HEK293T (cell line): ENCODE results near the gene RAB3A.

Experiments used
- ARNT ChIP-seq: fragments of 450-650 bp; IDR thresholded peaks from 2 replicates; pipeline ENCODE4 v1.6.1; 2017; ENCODE audit warnings: mild to moderate bottlenecking
- BHLHE40 ChIP-seq: fragments of 450-650 bp; IDR thresholded peaks from 2 replicates; pipeline ENCODE4 v1.6.1; 2016; ENCODE audit warnings: mild to moderate bottlenecking, moderate library complexity, borderline replicate concordance
- FOXK2 ChIP-seq: fragments of 450-650 bp; IDR thresholded peaks from 2 replicates; pipeline ENCODE4 v1.6.1; 2016; ENCODE audit warnings: mild to moderate bottlenecking
- FOXM1 ChIP-seq: fragments of 450-650 bp; IDR thresholded peaks from 2 replicates; pipeline ENCODE4 v1.6.1; 2017; ENCODE audit warnings: mild to moderate bottlenecking, borderline replicate concordance
- L3MBTL2 ChIP-seq: fragments of 450-650 bp; conservative IDR thresholded peaks from 2 replicates; pipeline ENCODE4 v1.6.1; 2016; ENCODE audit warnings: mild to moderate bottlenecking
- NFRKB ChIP-seq: fragments of 450-650 bp; IDR thresholded peaks from 2 replicates; pipeline ENCODE4 v1.6.1; 2016; ENCODE audit warnings: mild to moderate bottlenecking, moderate library complexity
- SP1 ChIP-seq: fragments of 450-650 bp; IDR thresholded peaks from 2 replicates; pipeline ENCODE4 v1.6.1; 2017

DNA sequence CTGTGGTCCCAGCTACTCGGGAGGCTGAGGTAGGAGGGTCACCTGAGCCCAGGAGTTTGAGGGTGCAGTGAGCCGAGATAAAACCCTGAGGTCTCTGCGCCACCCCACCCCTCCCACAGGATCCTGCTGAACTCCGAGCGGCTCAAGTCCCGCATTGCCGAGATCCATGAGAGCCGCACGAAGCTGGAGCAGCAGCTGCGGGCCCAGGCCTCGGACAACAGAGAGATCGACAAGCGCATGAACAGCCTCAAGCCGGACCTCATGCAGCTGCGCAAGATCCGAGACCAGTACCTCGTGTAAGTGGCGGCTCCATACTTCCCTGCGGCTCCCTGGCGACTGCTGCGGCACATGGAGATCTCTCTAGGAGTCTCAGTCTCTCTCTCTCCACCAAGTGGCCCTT is 36.8 kb downstream of the RAB3A start:
- TF ChIP-seq L3MBTL2, result no peak
- TF ChIP-seq FOXK2, result no peak
- TF ChIP-seq FOXM1, result no peak
- no peak for TF ChIP-seq ARNT
- TF ChIP-seq NFRKB, result no peak
- TF ChIP-seq BHLHE40, result no peak
- no peak for TF ChIP-seq SP1
